Kidney epithelial cell (primary cell): Measurements from ENCODE around the gene ADCY6. TPM values are rescaled to one million over a fixed set of nuclear protein-coding genes. Genes with fewer than 3 reads are reported as not detected.

Experiments used
- DNase-seq: peaks from one replicate; pipeline ENCODE4 v3.0.0-alpha.2; 2010; ENCODE audit warnings: low read depth
- H3K27me3 ChIP-seq: 2 replicates; pipeline ENCODE4 v1.6.0; 2011; ENCODE audit warnings: low read length; ENCODE audit not compliant: control insufficient read depth, insufficient read depth
- H3K36me3 ChIP-seq: 2 replicates; pipeline ENCODE4 v1.5.1; 2011; ENCODE audit warnings: low read length; ENCODE audit not compliant: control insufficient read depth, insufficient read depth
- H3K4me3 ChIP-seq: 2 replicates; pipeline ENCODE4 v1.5.1; 2011; ENCODE audit warnings: low read depth, mild to moderate bottlenecking, control low read depth, low read length
- CTCF ChIP-seq: IDR thresholded peaks from 2 replicates; pipeline ENCODE4 v1.5.1; 2011; ENCODE audit warnings: mild to moderate bottlenecking, moderate library complexity, low read length, control low read depth, inconsistent platforms; ENCODE audit not compliant: insufficient read depth, poor library complexity, severe bottlenecking
- total RNA-seq: library from RNA; depleted of rRNA; stranded (reverse); fragments of >200 nt; gene quantifications from 2 replicates; pipeline ENCODE4 v1.2.3, GENCODE V29; 2015

The ADCY6 gene
- total RNA-seq, 1 donor from 2014 or later = 24.3 TPM

GRCh38 chr12:48828293-48828692, 39.4 kb upstream of the ADCY6 start:
- H3K27me3 ChIP-seq = no peaks in the 10 kb centered on the region
- no peak overlapping the region for H3K4me3 ChIP-seq
- no peak for TF ChIP-seq CTCF
- peaks cover under 1% of the 10 kb centered on the region for H3K36me3 ChIP-seq
- DNase-seq = no peak

DNA sequence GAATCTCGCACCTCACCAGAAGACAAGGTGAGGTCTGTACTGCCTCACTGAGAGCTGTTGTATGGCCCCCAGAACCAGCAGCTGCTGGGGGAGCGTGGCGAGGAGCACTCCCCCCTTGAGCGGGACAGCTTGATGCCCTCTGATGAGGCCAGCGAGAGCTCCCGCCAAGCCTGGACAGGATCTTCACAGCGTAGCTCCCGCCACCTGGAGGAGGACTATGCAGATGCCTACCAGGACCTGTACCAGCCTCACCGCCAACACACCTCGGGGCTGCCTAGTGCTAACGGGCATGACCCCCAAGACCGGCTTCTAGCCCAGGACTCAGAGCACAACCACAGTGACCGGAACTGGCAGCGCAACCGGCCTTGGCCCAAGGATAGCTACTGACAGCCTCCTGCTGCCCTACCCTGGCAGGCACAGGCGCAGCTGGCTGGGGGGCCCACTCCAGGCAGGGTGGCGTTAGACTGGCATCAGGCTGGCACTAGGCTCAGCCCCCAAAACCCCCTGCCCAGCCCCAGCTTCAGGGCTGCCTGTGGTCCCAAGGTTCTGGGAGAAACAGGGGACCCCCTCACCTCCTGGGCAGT, 38.7 kb upstream of the ADCY6 start:
- Histone ChIP-seq H3K27me3 (no peaks in the 10 kb centered on the region), H3K4me3 (no peak overlapping the region), H3K36me3 (peaks cover 1% of the 10 kb centered on the region)
- no peak for DNase-seq
- no peak for TF ChIP-seq CTCF

DNA sequence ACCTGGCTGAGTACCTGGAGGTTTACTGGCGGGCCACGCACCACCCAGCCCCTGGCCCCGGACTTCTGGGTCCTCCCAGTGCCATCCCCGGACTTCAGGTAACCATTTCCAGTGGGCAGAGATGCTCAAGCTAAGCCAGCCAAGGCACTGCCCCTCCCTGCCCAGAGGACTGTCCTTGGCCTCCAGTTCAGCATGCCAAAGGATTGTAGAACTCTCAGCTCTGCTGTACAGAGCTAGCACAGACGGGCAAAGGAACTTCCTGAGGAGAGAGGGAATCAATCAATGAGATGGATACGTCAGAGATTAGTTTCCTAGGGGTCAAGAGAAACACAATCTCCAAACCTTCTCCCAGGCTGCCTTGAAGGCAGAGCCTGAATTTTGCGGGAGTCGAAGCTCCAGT, 38.1 kb upstream of the ADCY6 start:
- no peak for DNase-seq
- Histone ChIP-seq H3K36me3 (peaks cover 1% of the 10 kb centered on the region), H3K27me3 (no peaks in the 10 kb centered on the region), H3K4me3 (no peak overlapping the region)
- TF ChIP-seq CTCF = no peak

DNA sequence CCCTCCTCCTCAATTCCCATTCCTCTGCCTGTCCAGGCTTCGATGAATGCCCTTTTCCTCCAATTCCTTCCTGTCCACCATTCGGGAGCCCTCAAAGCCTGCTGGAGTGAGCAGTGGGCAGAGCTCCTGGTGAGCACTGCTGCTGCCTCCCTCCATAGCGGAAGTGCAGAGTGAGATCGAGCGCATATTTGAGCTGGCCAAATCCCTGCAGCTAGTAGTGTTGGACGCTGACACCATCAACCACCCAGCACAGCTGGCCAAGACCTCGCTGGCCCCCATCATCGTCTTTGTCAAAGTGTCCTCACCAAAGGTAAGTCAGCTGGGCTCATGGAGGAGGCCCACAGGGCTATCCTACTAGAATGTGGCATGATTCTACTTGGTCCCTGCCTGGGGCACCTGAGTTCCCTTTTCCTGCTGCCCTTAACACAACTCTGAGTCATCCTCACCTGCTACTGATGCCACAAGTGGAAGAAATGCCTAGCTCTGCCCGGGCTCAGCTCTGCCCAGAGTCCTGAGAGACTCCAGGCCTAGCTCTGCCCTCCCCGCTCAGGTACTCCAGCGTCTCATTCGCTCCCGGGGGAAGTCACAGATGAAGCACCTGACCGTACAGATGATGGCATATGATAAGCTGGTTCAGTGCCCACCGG, 37.4 kb upstream of the ADCY6 start:
- Histone ChIP-seq H3K4me3 (no peak overlapping the region), H3K36me3 (peaks cover 1% of the 10 kb centered on the region), H3K27me3 (no peaks in the 10 kb centered on the region)
- no peak for DNase-seq
- no peak for TF ChIP-seq CTCF

- H3K36me3 ChIP-seq = peaks cover 1% of the 10 kb centered on the region
- DNase-seq = no peak
- TF ChIP-seq CTCF = no peak
- H3K27me3 ChIP-seq = no peaks in the 10 kb centered on the region
- no peak overlapping the region for H3K4me3 ChIP-seq
These were observed 36.0 kb upstream of the ADCY6 start for GRCh38 chr12:48824905-48825304.

DNA sequence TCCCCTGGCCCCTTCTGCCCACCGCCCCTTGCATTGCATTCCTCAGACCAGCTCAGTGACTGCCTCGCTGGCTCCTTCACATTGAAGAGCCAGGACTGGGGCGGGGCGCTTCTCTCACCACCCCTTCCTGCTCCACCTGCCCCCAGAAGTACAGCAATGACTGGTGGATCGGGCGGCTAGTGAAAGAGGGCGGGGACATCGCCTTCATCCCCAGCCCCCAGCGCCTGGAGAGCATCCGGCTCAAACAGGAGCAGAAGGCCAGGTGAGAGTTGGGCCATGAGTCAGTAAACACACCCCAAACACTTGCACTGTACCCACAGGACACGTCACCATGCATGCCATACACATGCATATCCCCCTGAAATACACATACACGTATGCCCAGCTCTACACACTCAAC, 35.2 kb upstream of the ADCY6 start:
- Histone ChIP-seq H3K27me3 (no peaks in the 10 kb centered on the region), H3K36me3 (peaks cover 1% of the 10 kb centered on the region), H3K4me3 (no peak overlapping the region)
- DNase-seq = no peak
- no peak for TF ChIP-seq CTCF
